A549 (cell line): ENCODE results near the gene SKIDA1. TPM values are rescaled to one million over a fixed set of nuclear protein-coding genes. Genes with fewer than 3 reads are reported as not detected.
A peak's percentile ranks its signal among the peaks of the same experiment; 100 is the strongest.

Experiments used
- ATAC-seq, 2 experiments: fragments of 200-7000 bp in 1 of 2; fragments of >200 bp in 1 of 2; cut with Nextera tagmentation in 1 of 2; cut with Tn5 transposase in 1 of 2; 3 replicates each; pipeline versions ENCODE4 v1.8.0 to v1.9.1; 2018 to 2020; ENCODE audit warnings: mild to moderate bottlenecking in 1 of 2, moderate library complexity in 1 of 2
- CTCF ChIA-PET: fragments of 300-600 bp; sonication (Branson Sonifier 250); formaldehyde crosslinking; extraction: SDS; loops from one replicate; lab custom pipeline; 2021; ENCODE audit warnings: antibody characterized with exemption, inconsistent platforms; lab: Yijun Ruan, JAX
- POLR2A ChIA-PET: fragments of 350-600 bp; formaldehyde crosslinking; extraction: SDS; loops from one replicate; lab custom pipeline; 2021; ENCODE audit warnings: antibody characterized with exemption, inconsistent platforms; lab: Yijun Ruan, JAX
- DNase-seq, 2 experiments: peaks; one replicate each; pipeline versions ENCODE4 v3.0.0 to v3.0.0-alpha.2; 2011 to 2016; ENCODE audit warnings: low read depth in 1 of 2, low spot score in 1 of 2
- FAIRE-seq: peaks from 2 replicates; lab custom pipeline; 2011; peaks lifted over from hg19 to GRCh38; lab: Jason Lieb, UNC
- H3K27ac ChIP-seq, 2 experiments: fragments of >200 bp; sonication (Bioruptor Twin); formaldehyde crosslinking; 3 replicates each; pipeline ENCODE4 v1.5.1; 2016 to 2017
- H3K4me1 ChIP-seq: fragments of >200 bp; sonication (Bioruptor Twin); formaldehyde crosslinking; 3 replicates; pipeline ENCODE4 v1.6.1; 2016
- H3K4me2 ChIP-seq: fragments of >200 bp; sonication (Bioruptor Twin); formaldehyde crosslinking; 3 replicates; pipeline ENCODE4 v1.6.1; 2016
- H3K4me3 ChIP-seq: fragments of >200 bp; sonication (Bioruptor Twin); formaldehyde crosslinking; 3 replicates; pipeline ENCODE4 v1.5.1; 2016
- H3K9me3 ChIP-seq: fragments of >200 bp; sonication (Bioruptor Twin); formaldehyde crosslinking; 3 replicates; pipeline ENCODE4 v1.6.1; 2016
- BCL3 ChIP-seq: fragments of >200 bp; sonication (Bioruptor Twin); formaldehyde crosslinking; IDR thresholded peaks from 3 replicates; pipeline ENCODE4 v1.6.1; 2016
- BHLHE40 ChIP-seq: IDR thresholded peaks from 2 replicates; pipeline ENCODE4 v1.6.1; 2012; ENCODE audit warnings: low read depth, low read length, inconsistent platforms
- CBX2 ChIP-seq: fragments of 200-600 bp; sonication (generic); IDR thresholded peaks from 2 replicates; pipeline ENCODE4 v1.6.1; 2016; ENCODE audit warnings: low read depth, mild to moderate bottlenecking, borderline replicate concordance
- CHD4 ChIP-seq: fragments of 200-600 bp; sonication (generic); IDR thresholded peaks from 2 replicates; pipeline ENCODE4 v1.6.1; 2016; ENCODE audit warnings: antibody characterized with exemption, mild to moderate bottlenecking, borderline replicate concordance
- FOSL2 ChIP-seq, 2 experiments: fragments of 450-650 bp in 1 of 2; fragments of >200 bp in 1 of 2; sonication (Bioruptor Twin) in 1 of 2; formaldehyde crosslinking; IDR thresholded peaks; 2 replicates each; pipeline versions ENCODE4 v1.5.0 to v1.6.1; 2016 to 2020; ENCODE audit warnings: mild to moderate bottlenecking in 1 of 2, moderate library complexity in 1 of 2
- HES2 ChIP-seq: fragments of >200 bp; sonication (Bioruptor Twin); formaldehyde crosslinking; IDR thresholded peaks from 2 replicates; pipeline ENCODE4 v1.6.1; 2016
- HOXB5 ChIP-seq: fragments of 250-450 bp; sonication (Bioruptor Pico); IDR thresholded peaks from 2 replicates; pipeline ENCODE4 v1.5.0; 2020; ENCODE audit warnings: mild to moderate bottlenecking, moderate library complexity
- JUNB ChIP-seq: fragments of >200 bp; sonication (Bioruptor Twin); formaldehyde crosslinking; IDR thresholded peaks from 2 replicates; pipeline ENCODE4 v1.6.1; 2016
- KDM5A ChIP-seq: fragments of 200-600 bp; sonication (generic); IDR thresholded peaks from 2 replicates; pipeline ENCODE4 v1.6.1; 2016; ENCODE audit warnings: antibody characterized with exemption, mild to moderate bottlenecking
- MAX ChIP-seq: IDR thresholded peaks from 2 replicates; pipeline ENCODE4 v1.6.1; 2012
- MAZ ChIP-seq: fragments of 150-350 bp; IDR thresholded peaks from 2 replicates; pipeline ENCODE4 v1.6.1; 2014; ENCODE audit warnings: antibody characterized with exemption, low read depth, low read length, borderline replicate concordance
- NPAS2 ChIP-seq: fragments of 250-450 bp; sonication (Bioruptor Pico); IDR thresholded peaks from 2 replicates; pipeline ENCODE4 v1.8.0; 2022; ENCODE audit warnings: mild to moderate bottlenecking, moderate library complexity, borderline replicate concordance
- PHF8 ChIP-seq: fragments of 200-600 bp; sonication (generic); IDR thresholded peaks from 2 replicates; pipeline ENCODE4 v1.6.1; 2016; ENCODE audit warnings: low read depth, mild to moderate bottlenecking, antibody characterized with exemption, moderate library complexity, borderline replicate concordance
- POLR2A ChIP-seq: IDR thresholded peaks from 2 replicates; pipeline ENCODE4 v1.6.1; 2012; ENCODE audit warnings: mild to moderate bottlenecking, low read length
- POLR2AphosphoS2 ChIP-seq: conservative IDR thresholded peaks from 2 replicates; pipeline ENCODE4 v1.6.1; 2012; ENCODE audit warnings: low read length, improper control_type of control experiment, inconsistent platforms
- SMC3 ChIP-seq: fragments of >200 bp; sonication (Bioruptor Twin); formaldehyde crosslinking; IDR thresholded peaks from 3 replicates; pipeline ENCODE4 v1.6.1; 2018; ENCODE audit warnings: inconsistent platforms
- TFCP2L1 ChIP-seq: fragments of 250-450 bp; sonication (Bioruptor Pico); IDR thresholded peaks from 2 replicates; pipeline ENCODE4 v1.5.0; 2021; ENCODE audit warnings: mild to moderate bottlenecking
- TP53 ChIP-seq: fragments of 250-450 bp; sonication (Bioruptor Pico); IDR thresholded peaks from 2 replicates; pipeline ENCODE4 v1.5.0; 2021; ENCODE audit warnings: mild to moderate bottlenecking, moderate library complexity
- ZFP36 ChIP-seq: fragments of 450-650 bp; IDR thresholded peaks from 2 replicates; pipeline ENCODE4 v1.6.1; 2014; ENCODE audit warnings: borderline replicate concordance; ENCODE audit not compliant: partially characterized antibody
- ZSCAN20 ChIP-seq: fragments of 250-450 bp; sonication (Bioruptor Pico); IDR thresholded peaks from 2 replicates; pipeline ENCODE4 v1.8.0; 2022; ENCODE audit warnings: mild to moderate bottlenecking, moderate library complexity
- WGBS: methylation state at CpG from one replicate; pipeline ENCODE4 v1.1.6; 2017; ENCODE audit errors: missing lambda C conversion rate; 5-methylcytosine and 5-hydroxymethylcytosine counted together
- polyA plus RNA-seq, 4 experiments: library from polyadenylated mRNA; depleted of rRNA in 3 of 4; stranded (reverse); fragments of >200 nt; fragmentation: RNase III in 1 of 4; extraction: RNeasy Plus Mini Kit Qiagen cat#74134 plus additional on column Dnase treatment in 1 of 4; gene quantifications; 2 replicates in 3 of 4; 3 replicates in 1 of 4; pipeline ENCODE4 v1.2.3, GENCODE V29; 2011 to 2017
- TF ChIP-seq, protein P1 (sequence below): IDR thresholded peaks from 2 replicates; pipeline ENCODE4 v1.6.1; 2012

SKIDA1 gene
- polyA plus RNA-seq, 2 of the 4 experiments (the other 2 are of a cell fraction), result 1.0 to 4.1 TPM

- 1% methylated on average over 32 of the region's 86 CpGs for WGBS
- TF ChIP-seq BHLHE40, result no peak
- no peak for TF ChIP-seq KDM5A
- peak; percentile 47; the same call in 1 of the 2 replicates for TF ChIP-seq MAX
- peak; percentile 27 for TF ChIP-seq POLR2A
- TF ChIP-seq SMC3, result no peak; the same call in 2 of the 3 replicates
- TF ChIP-seq TFCP2L1 (CRISPR knock-in tag), result 0 out of 2 replicates have a peak, but pooled peaks have one; percentile 15
- H3K27ac ChIP-seq, result peak overlapping the region; percentile 86 to 94
- peaks cover 61% of the 10 kb centered on the region for H3K4me1 ChIP-seq
- H3K4me2 ChIP-seq, result peak overlapping the region; percentile 92
- ATAC-seq (peak; percentile 70 to 79), FAIRE-seq (no peak), DNase-seq (peak in 1 of 2 experiments; percentile 63)
- peak overlapping the region; percentile 71 for H3K4me3 ChIP-seq
- POLR2A ChIA-PET, result interaction anchor here (0.5 to 2.0 kb wide), 8 partner anchors 9 to 437 kb away, joined by 3 to 22 read pairs (median 6); partner anchors contain the start of genes MLLT10 and SKIDA1
- CTCF ChIA-PET, result interaction anchor here (0.6 to 3.1 kb wide), 9 partner anchors 9 to 247 kb away, joined by 3 to 22 read pairs (median 4); no protein-coding TSS in a partner anchor
- no peaks in the 10 kb centered on the region for H3K9me3 ChIP-seq
These were observed 9.0 kb downstream of the SKIDA1 start for GRCh38 chr10:21516242-21517131.

GRCh38 chr10:21515361-21516241 lies 9.9 kb downstream of the SKIDA1 start:
- POLR2A ChIA-PET, result interaction anchor here (0.7 to 2.0 kb wide), 6 partner anchors 10 to 342 kb away, joined by 3 to 22 read pairs (median 8); partner anchors contain the start of genes MLLT10 and SKIDA1
- FAIRE-seq, result no peak
- no peak; a peak in 1 of 6 replicates for ATAC-seq
- TF ChIP-seq BCL3 (no peak), ZFP36 (no peak), JUNB (no peak), NPAS2 (CRISPR knock-in tag) (no peak), FOSL2 (IDR thresholded peaks at IDR 0.05) (no peak), FOSL2 (CRISPR knock-in tag; IDR thresholded peaks at IDR 0.05) (no peak), HES2 (no peak)
- TF ChIP-seq, all 56 proteins: peak for 0
- Histone ChIP-seq H3K4me2 (peak overlapping the region; percentile 92), H3K4me3 (peak overlapping the region; percentile 71), H3K27ac (peak overlapping the region; percentile 86 to 94), H3K4me1 (peaks cover 67% of the 10 kb centered on the region), H3K9me3 (no peaks in the 10 kb centered on the region)
- 66% methylated on average over 15 of the region's 15 CpGs for WGBS
- CTCF ChIA-PET, result interaction anchor here (0.6 to 3.1 kb wide), 10 partner anchors 8 to 246 kb away, joined by 3 to 22 read pairs (median 4); no protein-coding TSS in a partner anchor
- DNase-seq, result no peak

GRCh38 chr10:21514818-21515351 lies 10.6 kb downstream of the SKIDA1 start:
- no peak overlapping the region for H3K4me3 ChIP-seq
- H3K27ac ChIP-seq, result peak overlapping the region in 1 of 2 experiments; percentile 94; a peak in 1 of 6 replicates
- CTCF ChIA-PET, result interaction anchor here (0.6 to 3.1 kb wide), 7 partner anchors 11 to 240 kb away, joined by 4 to 22 read pairs (median 4); no protein-coding TSS in a partner anchor

More at GRCh38 chr10:21514818-21515351, 10.6 kb downstream of the SKIDA1 start:
- FAIRE-seq (no peak), ATAC-seq (no peak), DNase-seq (no peak)
- POLR2A ChIA-PET, result no interaction called here
- Histone ChIP-seq H3K9me3 (no peaks in the 10 kb centered on the region), H3K4me1 (peaks cover 61% of the 10 kb centered on the region), H3K4me2 (peak overlapping the region; percentile 92)
- TF ChIP-seq SMC3, result no peak
- TF ChIP-seq POLR2AphosphoS2, result no peak
- no peak for TF ChIP-seq CBX2
- TF ChIP-seq FOSL2 (IDR thresholded peaks at IDR 0.05), result no peak
- TF ChIP-seq FOSL2 (CRISPR knock-in tag; IDR thresholded peaks at IDR 0.05), result no peak
- no peak for TF ChIP-seq HOXB5 (CRISPR knock-in tag)
- no peak for TF ChIP-seq JUNB
- TF ChIP-seq, protein P1, sequence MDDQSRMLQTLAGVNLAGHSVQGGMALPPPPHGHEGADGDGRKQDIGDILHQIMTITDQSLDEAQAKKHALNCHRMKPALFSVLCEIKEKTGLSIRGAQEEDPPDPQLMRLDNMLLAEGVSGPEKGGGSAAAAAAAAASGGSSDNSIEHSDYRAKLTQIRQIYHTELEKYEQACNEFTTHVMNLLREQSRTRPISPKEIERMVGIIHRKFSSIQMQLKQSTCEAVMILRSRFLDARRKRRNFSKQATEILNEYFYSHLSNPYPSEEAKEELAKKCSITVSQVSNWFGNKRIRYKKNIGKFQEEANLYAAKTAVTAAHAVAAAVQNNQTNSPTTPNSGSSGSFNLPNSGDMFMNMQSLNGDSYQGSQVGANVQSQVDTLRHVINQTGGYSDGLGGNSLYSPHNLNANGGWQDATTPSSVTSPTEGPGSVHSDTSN, result no peak
- TF ChIP-seq ZSCAN20, result no peak
- no peak for TF ChIP-seq PHF8
- TF ChIP-seq CHD4, result no peak
- TF ChIP-seq MAZ, result no peak
- TF ChIP-seq HES2, result no peak
- TF ChIP-seq TP53 (CRISPR knock-in tag), result no peak
- 86% methylated on average over 10 of the region's 10 CpGs for WGBS
